ENCODE measurements around the gene CBY2.

The CBY2 gene

GRCh38 chr13:45721203-45721731, 19.1 kb downstream of the CBY2 start:
- Histone ChIP-seq H3K4me1 (ENCODE audit: insufficient read depth, low read length) (peaks cover 7% of the 10 kb centered on the region; the same call in 1 of the 2 replicates), H3K27ac (ENCODE audit: low read length) (no peak overlapping the region), H3K36me3 (ENCODE audit: insufficient read depth, low read depth, low read length) (no peaks in the 10 kb centered on the region), H3K27me3 (ENCODE audit: insufficient read depth, low read length) (no peaks in the 10 kb centered on the region), H3K9me3 (ENCODE audit: insufficient read depth, low read depth, low read length) (no peaks in the 10 kb centered on the region), H3K4me3 (ENCODE audit: low read length) (no peak overlapping the region), H3K9ac (ENCODE audit: low read depth, low read length) (no peak overlapping the region)

- H3K4me3 ChIP-seq (ENCODE audit: low read length) = no peak overlapping the region
- H3K36me3 ChIP-seq (ENCODE audit: insufficient read depth, low read depth, low read length) = no peaks in the 10 kb centered on the region
- no peaks in the 10 kb centered on the region for H3K27me3 ChIP-seq (ENCODE audit: insufficient read depth, low read length)
- H3K4me1 ChIP-seq (ENCODE audit: insufficient read depth, low read length) = peaks cover 7% of the 10 kb centered on the region; the same call in 1 of the 2 replicates
- no peaks in the 10 kb centered on the region for H3K9me3 ChIP-seq (ENCODE audit: insufficient read depth, low read depth, low read length)
- H3K9ac ChIP-seq (ENCODE audit: low read depth, low read length) = no peak overlapping the region
- H3K27ac ChIP-seq (ENCODE audit: low read length) = no peak overlapping the region
These were observed 21.7 kb downstream of the CBY2 start for GRCh38 chr13:45723798-45724197.

DNA sequence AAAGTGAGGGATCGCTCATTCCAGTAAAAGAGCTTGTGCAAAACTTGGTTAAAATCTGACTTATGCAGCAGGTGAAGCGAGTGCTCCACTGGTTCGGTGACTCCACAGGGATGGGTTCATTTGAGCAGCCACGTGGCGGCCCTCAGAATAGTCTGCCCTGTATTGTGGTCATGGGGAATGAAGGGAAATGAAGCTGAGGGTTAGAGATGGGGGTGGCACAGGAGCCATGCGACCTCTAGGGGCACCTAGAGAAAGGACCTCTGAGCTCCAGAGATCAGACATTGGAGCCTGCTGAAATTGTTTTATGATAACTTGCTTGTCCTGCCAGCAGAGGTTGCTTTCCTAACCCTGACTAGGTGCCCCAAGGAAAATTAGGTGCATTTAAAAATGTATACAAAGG, 26.6 kb downstream of the CBY2 start:
- Histone ChIP-seq H3K36me3 (ENCODE audit: insufficient read depth, low read depth, low read length) (no peaks in the 10 kb centered on the region), H3K9me3 (ENCODE audit: insufficient read depth, low read depth, low read length) (no peaks in the 10 kb centered on the region), H3K4me3 (ENCODE audit: low read length) (no peak overlapping the region), H3K9ac (ENCODE audit: low read depth, low read length) (no peak overlapping the region), H3K4me1 (ENCODE audit: insufficient read depth, low read length) (peaks cover under 1% of the 10 kb centered on the region; the same call in 1 of the 2 replicates), H3K27ac (ENCODE audit: low read length) (no peak overlapping the region), H3K27me3 (ENCODE audit: insufficient read depth, low read length) (no peaks in the 10 kb centered on the region)

GRCh38 chr13:45731455-45731854, 29.3 kb downstream of the CBY2 start:
- no peak overlapping the region for H3K9ac ChIP-seq (ENCODE audit: low read depth, low read length)
- no peak overlapping the region for H3K4me3 ChIP-seq (ENCODE audit: low read length)
- H3K27ac ChIP-seq (ENCODE audit: low read length) = no peak overlapping the region
- no peaks in the 10 kb centered on the region for H3K9me3 ChIP-seq (ENCODE audit: insufficient read depth, low read depth, low read length)
- H3K36me3 ChIP-seq (ENCODE audit: insufficient read depth, low read depth, low read length) = no peaks in the 10 kb centered on the region
- no peaks in the 10 kb centered on the region for H3K27me3 ChIP-seq (ENCODE audit: insufficient read depth, low read length)
- H3K4me1 ChIP-seq (ENCODE audit: insufficient read depth, low read length) = no peaks in the 10 kb centered on the region

- Histone ChIP-seq H3K4me3 (ENCODE audit: low read length) (no peak overlapping the region), H3K27ac (ENCODE audit: low read length) (no peak overlapping the region), H3K9me3 (ENCODE audit: insufficient read depth, low read depth, low read length) (no peaks in the 10 kb centered on the region), H3K4me1 (ENCODE audit: insufficient read depth, low read length) (no peaks in the 10 kb centered on the region), H3K27me3 (ENCODE audit: insufficient read depth, low read length) (no peaks in the 10 kb centered on the region), H3K36me3 (ENCODE audit: insufficient read depth, low read depth, low read length) (no peaks in the 10 kb centered on the region), H3K9ac (ENCODE audit: low read depth, low read length) (no peak overlapping the region)
These were observed 30.8 kb downstream of the CBY2 start for GRCh38 chr13:45732916-45733315.

- H3K9me3 ChIP-seq (ENCODE audit: insufficient read depth, low read depth, low read length) = no peaks in the 10 kb centered on the region
- H3K36me3 ChIP-seq (ENCODE audit: insufficient read depth, low read depth, low read length) = no peaks in the 10 kb centered on the region
- H3K4me1 ChIP-seq (ENCODE audit: insufficient read depth, low read length) = no peaks in the 10 kb centered on the region
- H3K4me3 ChIP-seq (ENCODE audit: low read length) = no peak overlapping the region
- no peak overlapping the region for H3K27ac ChIP-seq (ENCODE audit: low read length)
- H3K9ac ChIP-seq (ENCODE audit: low read depth, low read length) = no peak overlapping the region
- H3K27me3 ChIP-seq (ENCODE audit: insufficient read depth, low read length) = no peaks in the 10 kb centered on the region
These were observed 31.2 kb downstream of the CBY2 start for GRCh38 chr13:45733361-45733760.

- Histone ChIP-seq H3K27ac (ENCODE audit: low read length) (no peak overlapping the region), H3K9ac (ENCODE audit: low read depth, low read length) (no peak overlapping the region), H3K27me3 (ENCODE audit: insufficient read depth, low read length) (no peaks in the 10 kb centered on the region), H3K9me3 (ENCODE audit: insufficient read depth, low read depth, low read length) (no peaks in the 10 kb centered on the region), H3K4me3 (ENCODE audit: low read length) (no peak overlapping the region), H3K4me1 (ENCODE audit: insufficient read depth, low read length) (no peaks in the 10 kb centered on the region), H3K36me3 (ENCODE audit: insufficient read depth, low read depth, low read length) (no peaks in the 10 kb centered on the region)
These were observed 35.5 kb downstream of the CBY2 start for GRCh38 chr13:45737571-45738017.

GRCh38 chr13:45742985-45743384, 40.9 kb downstream of the CBY2 start:
- Histone ChIP-seq H3K4me1 (ENCODE audit: insufficient read depth, low read length) (no peaks in the 10 kb centered on the region), H3K27ac (ENCODE audit: low read length) (no peak overlapping the region), H3K9ac (ENCODE audit: low read depth, low read length) (no peak overlapping the region), H3K4me3 (ENCODE audit: low read length) (no peak overlapping the region), H3K9me3 (ENCODE audit: insufficient read depth, low read depth, low read length) (no peaks in the 10 kb centered on the region), H3K27me3 (ENCODE audit: insufficient read depth, low read length) (no peaks in the 10 kb centered on the region), H3K36me3 (ENCODE audit: insufficient read depth, low read depth, low read length) (no peaks in the 10 kb centered on the region)

- H3K27me3 ChIP-seq (ENCODE audit: insufficient read depth, low read length) = no peaks in the 10 kb centered on the region
- H3K9ac ChIP-seq (ENCODE audit: low read depth, low read length) = no peak overlapping the region
- 0 out of 2 replicates have a peak, but pooled peaks cover 6% of the 10 kb centered on the region for H3K4me1 ChIP-seq (ENCODE audit: insufficient read depth, low read length)
- no peak overlapping the region for H3K27ac ChIP-seq (ENCODE audit: low read length)
- H3K36me3 ChIP-seq (ENCODE audit: insufficient read depth, low read depth, low read length) = no peaks in the 10 kb centered on the region
- no peak overlapping the region for H3K4me3 ChIP-seq (ENCODE audit: low read length)
- no peaks in the 10 kb centered on the region for H3K9me3 ChIP-seq (ENCODE audit: insufficient read depth, low read depth, low read length)
These were observed 42.9 kb downstream of the CBY2 start for GRCh38 chr13:45744979-45745378.

DNA sequence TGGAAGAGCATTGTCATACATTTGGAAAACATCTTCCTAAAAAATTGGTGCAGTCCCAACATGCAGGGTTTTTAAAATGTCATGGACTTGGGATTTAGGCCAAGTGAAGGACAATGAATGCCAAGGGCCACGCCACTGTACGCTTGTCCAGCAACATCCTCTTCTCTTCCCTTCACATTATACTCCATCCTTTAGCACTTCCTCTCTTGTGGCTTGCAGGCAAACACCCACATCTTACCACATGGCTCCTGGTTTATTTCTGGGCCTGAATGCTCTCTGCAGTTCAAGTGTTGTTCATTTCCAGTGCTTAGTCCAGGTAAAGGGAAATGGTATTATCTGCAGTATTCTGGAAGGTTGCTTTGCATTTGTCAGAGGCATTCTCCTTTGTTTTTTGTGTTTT, 45.0 kb downstream of the CBY2 start:
- no peaks in the 10 kb centered on the region for H3K27me3 ChIP-seq (ENCODE audit: insufficient read depth, low read length)
- 0 out of 2 replicates have a peak, but pooled peaks cover 6% of the 10 kb centered on the region for H3K4me1 ChIP-seq (ENCODE audit: insufficient read depth, low read length)
- no peaks in the 10 kb centered on the region for H3K9me3 ChIP-seq (ENCODE audit: insufficient read depth, low read depth, low read length)
- no peak overlapping the region for H3K27ac ChIP-seq (ENCODE audit: low read length)
- no peak overlapping the region for H3K9ac ChIP-seq (ENCODE audit: low read depth, low read length)
- no peak overlapping the region for H3K4me3 ChIP-seq (ENCODE audit: low read length)
- no peaks in the 10 kb centered on the region for H3K36me3 ChIP-seq (ENCODE audit: insufficient read depth, low read depth, low read length)

GRCh38 chr13:45748941-45749759, 47.0 kb downstream of the CBY2 start:
- Histone ChIP-seq H3K4me1 (ENCODE audit: insufficient read depth, low read length) (0 out of 2 replicates have a peak, but pooled peaks cover 6% of the 10 kb centered on the region), H3K9ac (ENCODE audit: low read depth, low read length) (no peak overlapping the region), H3K36me3 (ENCODE audit: insufficient read depth, low read depth, low read length) (no peaks in the 10 kb centered on the region), H3K9me3 (ENCODE audit: insufficient read depth, low read depth, low read length) (no peaks in the 10 kb centered on the region), H3K27ac (ENCODE audit: low read length) (no peak overlapping the region), H3K27me3 (ENCODE audit: insufficient read depth, low read length) (no peaks in the 10 kb centered on the region), H3K4me3 (ENCODE audit: low read length) (no peak overlapping the region)

- Histone ChIP-seq H3K9me3 (ENCODE audit: insufficient read depth, low read depth, low read length) (no peaks in the 10 kb centered on the region), H3K36me3 (ENCODE audit: insufficient read depth, low read depth, low read length) (no peaks in the 10 kb centered on the region), H3K4me3 (ENCODE audit: low read length) (no peak overlapping the region), H3K4me1 (ENCODE audit: insufficient read depth, low read length) (0 out of 2 replicates have a peak, but pooled peaks cover 6% of the 10 kb centered on the region), H3K27me3 (ENCODE audit: insufficient read depth, low read length) (no peaks in the 10 kb centered on the region), H3K27ac (ENCODE audit: low read length) (no peak overlapping the region), H3K9ac (ENCODE audit: low read depth, low read length) (no peak overlapping the region)
These were observed 48.4 kb downstream of the CBY2 start for GRCh38 chr13:45750566-45750965.
